Muscle layer of duodenum (tissue), 2 donors: Measurements from ENCODE around the gene SYCE3.
A peak's percentile ranks its signal among the peaks of the same experiment; 100 is the strongest.

Source experiments
- H3K27ac ChIP-seq: one replicate; pipeline ENCODE4 v1.7.0; 2013; ENCODE audit warnings: mild to moderate bottlenecking, low read length
- H3K27me3 ChIP-seq: one replicate; pipeline ENCODE4 v1.7.0; 2013; ENCODE audit warnings: low read depth, mild to moderate bottlenecking, control low read depth, low read length
- H3K36me3 ChIP-seq, 2 donors: one replicate each; pipeline ENCODE4 v1.7.0; 2013; ENCODE audit warnings: low read length in 2 of 2, control low read depth in 1 of 2, mild to moderate bottlenecking in 1 of 2; ENCODE audit not compliant: insufficient read depth in 2 of 2, control insufficient read depth in 1 of 2
- H3K4me1 ChIP-seq, 2 donors: one replicate each; pipeline ENCODE4 v1.7.0; 2013; ENCODE audit warnings: low read length in 2 of 2, mild to moderate bottlenecking in 2 of 2, control low read depth in 1 of 2, moderate library complexity in 1 of 2; ENCODE audit not compliant: insufficient read depth in 2 of 2, control insufficient read depth in 1 of 2
- H3K4me3 ChIP-seq, 2 donors: one replicate each; pipeline ENCODE4 v1.7.0; 2013; ENCODE audit warnings: low read length in 2 of 2, low read depth in 1 of 2, mild to moderate bottlenecking in 1 of 2
- H3K9me3 ChIP-seq, 2 donors: one replicate each; pipeline ENCODE4 v1.7.0; 2013; ENCODE audit warnings: low read length in 2 of 2, control low read depth in 1 of 2, mild to moderate bottlenecking in 1 of 2; ENCODE audit not compliant: control insufficient read depth in 1 of 2
- donor health status: healthy.

The SYCE3 gene

DNA sequence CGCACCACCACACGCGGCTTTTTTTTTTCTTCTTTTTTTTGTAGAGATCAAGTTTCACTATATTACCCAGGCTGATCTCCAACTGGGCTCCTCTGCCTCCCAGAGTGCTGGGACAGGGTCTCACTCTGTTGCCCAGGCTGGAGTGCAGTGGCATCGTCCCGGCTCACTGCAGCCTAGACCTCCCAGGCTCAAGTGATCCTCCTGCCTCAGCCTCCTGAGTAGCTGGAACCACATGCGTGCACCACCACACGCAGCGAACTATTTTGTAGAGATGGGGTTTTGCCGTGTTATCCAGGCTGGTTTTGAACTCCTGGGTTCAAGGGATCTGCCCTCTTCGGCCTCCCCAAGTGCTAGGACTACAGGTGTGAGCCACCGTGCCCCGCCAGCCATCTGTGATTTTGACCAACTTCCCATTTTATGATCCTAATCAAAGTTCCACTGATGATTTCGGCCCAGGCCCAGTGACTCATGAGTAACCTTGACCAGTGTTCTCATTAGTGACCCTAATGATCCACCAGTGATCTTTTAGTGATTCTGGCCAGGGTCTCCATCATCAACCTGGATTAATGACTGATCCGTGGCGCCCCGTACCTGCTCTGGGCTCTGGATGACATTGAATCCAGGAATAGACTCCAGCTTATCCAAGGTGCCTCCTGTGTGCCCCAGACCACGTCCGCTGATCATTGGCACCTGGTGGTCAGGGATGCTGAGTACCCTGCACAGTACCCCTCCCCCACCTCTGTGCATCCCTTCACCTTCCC lies 34.6 kb downstream of the SYCE3 start:
- Histone ChIP-seq H3K9me3 (no peaks in the 10 kb centered on the region), H3K36me3 (peaks cover 3 to 7% of the 10 kb centered on the region in 2 donors), H3K4me3 (peak overlapping the region; percentile 11 to 42), H3K27me3 (no peaks in the 10 kb centered on the region), H3K27ac (peak overlapping the region; percentile 45), H3K4me1 (peaks cover 10 to 62% of the 10 kb centered on the region in 2 donors)

DNA sequence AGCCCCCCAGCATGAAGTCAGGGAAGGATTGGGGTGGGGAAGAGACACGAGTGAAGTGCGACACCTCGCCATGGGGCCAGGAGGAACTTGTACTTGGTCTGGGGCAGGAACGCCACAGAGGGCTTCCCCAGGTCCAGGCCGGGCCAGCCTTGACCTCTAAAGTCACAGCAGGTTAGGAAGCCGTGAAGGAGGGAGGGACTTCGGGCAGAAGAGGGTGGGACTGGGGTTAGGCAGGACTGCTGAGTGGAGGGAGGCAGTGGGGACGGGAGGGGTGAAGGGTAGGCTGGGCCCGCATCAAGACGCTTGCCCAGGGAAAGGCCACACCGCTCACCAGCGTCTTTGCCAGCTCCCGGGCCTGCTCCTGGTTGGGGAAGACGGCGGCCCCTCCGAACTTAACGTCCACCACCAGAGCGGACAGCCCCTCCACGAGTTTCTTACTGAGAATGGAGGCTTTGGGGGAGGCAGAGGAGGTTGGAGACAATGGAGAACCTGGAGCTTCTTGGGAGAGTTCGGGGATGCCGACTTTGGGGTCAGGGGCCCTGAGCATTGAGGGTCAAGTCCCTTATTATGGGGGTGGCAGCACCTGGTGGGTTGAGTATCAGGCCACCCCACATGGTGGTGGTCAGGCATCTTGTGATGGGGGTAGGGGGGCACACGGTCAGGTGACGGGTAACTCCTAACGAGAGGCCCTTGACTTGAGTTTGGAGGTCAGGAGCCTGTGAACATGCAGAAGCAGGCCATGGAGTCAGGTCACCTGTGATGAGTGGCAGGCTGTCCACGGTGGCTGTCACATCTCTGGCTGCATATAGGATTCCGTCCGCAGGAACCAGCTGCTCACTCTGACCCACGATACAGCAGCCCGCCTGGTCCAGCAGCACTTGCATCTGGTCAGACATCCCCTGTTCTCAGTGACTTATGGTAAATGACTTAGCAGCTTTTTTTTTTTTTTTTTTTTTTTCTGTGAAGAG lies 35.6 kb downstream of the SYCE3 start:
- Histone ChIP-seq H3K36me3 (peaks cover 7 to 17% of the 10 kb centered on the region in 2 donors), H3K9me3 (no peaks in the 10 kb centered on the region), H3K27ac (peak overlapping the region; percentile 63), H3K4me1 (peaks cover 10 to 56% of the 10 kb centered on the region in 2 donors), H3K27me3 (no peaks in the 10 kb centered on the region), H3K4me3 (peak overlapping the region; percentile 52 to 82)

DNA sequence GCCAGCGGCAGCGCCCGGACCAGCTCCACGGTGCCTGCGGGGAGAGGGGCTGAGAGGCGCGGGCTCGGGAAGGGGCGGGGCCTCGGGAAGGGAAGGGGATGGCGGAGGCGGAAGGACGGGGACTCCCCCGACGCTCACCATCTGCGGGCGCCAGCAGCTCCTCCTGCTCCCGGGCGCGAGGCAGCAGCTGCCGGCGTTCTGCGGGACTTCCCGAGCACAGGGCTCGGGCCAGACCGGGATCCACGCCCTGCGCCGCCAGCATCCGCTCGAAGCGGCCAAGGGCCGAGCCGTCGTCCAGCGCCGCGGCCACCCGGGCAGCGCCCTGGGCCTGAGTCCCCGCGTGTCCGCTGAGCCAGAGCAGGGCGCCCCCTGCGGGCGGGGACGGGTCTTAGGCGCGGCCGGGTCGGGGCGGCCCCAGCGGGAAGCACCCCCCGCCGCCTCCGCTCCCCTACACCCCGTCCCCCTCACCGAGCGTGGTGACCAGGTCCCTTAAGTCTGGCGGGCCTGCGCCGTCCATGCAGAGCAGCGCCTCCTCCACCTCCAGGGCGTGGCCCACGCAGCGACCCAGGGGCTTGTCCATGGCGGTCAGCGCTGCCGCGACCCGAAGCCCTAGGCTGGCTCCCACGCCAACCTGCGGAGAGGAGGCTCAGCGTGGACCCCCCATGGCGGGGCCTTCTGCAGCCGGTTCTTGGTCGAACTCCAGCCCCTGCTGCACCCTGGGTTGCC lies 36.4 kb downstream of the SYCE3 start:
- H3K4me1 ChIP-seq: peaks cover 10 to 48% of the 10 kb centered on the region in 2 donors

DNA sequence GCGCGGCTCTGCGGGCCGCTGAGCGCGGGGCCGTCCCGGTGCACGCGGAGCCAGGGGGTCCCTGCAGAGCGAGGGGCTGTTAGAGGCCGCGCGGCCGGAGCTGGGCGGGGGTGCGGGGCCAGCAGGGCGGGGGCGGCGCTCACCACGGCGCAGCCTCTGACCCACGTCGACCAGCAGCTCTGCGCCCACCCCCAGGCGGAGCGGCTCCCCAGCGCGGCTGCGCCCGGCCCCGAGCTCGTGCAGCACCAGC lies 36.9 kb downstream of the SYCE3 start:
- H3K36me3 ChIP-seq: peaks cover 11 to 30% of the 10 kb centered on the region in 2 donors
- no peaks in the 10 kb centered on the region for H3K27me3 ChIP-seq
- no peaks in the 10 kb centered on the region for H3K9me3 ChIP-seq
- peaks cover 10 to 43% of the 10 kb centered on the region in 2 donors for H3K4me1 ChIP-seq
- no peak overlapping the region for H3K27ac ChIP-seq
- peak overlapping the region; percentile 52 to 82 for H3K4me3 ChIP-seq

More for the DNA sequence above, 36.4 kb downstream of the SYCE3 start:
- no peaks in the 10 kb centered on the region for H3K27me3 ChIP-seq
- peak overlapping the region; percentile 63 for H3K27ac ChIP-seq
- H3K4me3 ChIP-seq: peak overlapping the region; percentile 52 to 82
- H3K36me3 ChIP-seq: peaks cover 11 to 26% of the 10 kb centered on the region in 2 donors
- no peaks in the 10 kb centered on the region for H3K9me3 ChIP-seq

DNA sequence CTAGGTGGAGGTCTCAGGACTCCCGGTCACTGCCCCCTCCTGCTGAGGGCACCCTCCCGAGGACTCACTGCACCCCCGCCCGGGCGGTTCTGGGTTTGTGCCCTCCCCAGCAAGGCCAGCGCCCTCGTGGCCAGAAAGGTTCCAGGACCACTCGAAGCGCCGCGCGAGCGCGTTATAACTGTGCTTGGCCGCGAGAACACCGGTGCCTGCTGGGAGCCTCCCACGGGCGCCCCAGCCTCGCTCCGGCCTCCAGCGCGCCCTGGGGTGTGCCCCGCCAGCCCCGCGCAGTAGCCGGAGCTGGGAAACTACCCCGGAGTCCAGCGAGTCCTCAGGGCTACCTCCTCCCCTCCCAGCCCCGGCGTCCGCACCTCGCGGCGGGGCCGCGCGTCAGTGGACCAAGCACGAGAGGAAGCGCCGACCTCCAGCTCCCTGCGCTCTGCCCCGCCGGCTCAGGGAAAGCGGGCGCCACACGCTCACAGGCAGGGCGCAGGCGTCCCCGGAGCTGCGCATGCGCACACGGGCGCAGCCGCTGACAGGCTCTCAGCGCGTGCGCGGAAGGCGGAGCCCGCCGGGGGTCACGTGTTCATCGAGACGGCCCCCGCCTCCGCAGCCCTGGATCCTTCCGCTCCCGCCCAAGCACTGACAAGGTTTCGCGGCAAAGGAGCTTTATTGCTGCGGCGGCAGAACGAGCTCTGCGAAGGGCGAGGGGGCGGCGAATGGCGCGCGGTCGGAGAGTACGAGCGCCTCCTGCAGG lies 37.4 kb downstream of the SYCE3 start, which contains the start of gene SCO2:
TSS of gene SCO2 (minus strand) at position 495 of the 754 bp plus-strand sequence. CDS start 1,187 bp downstream, outside the sequence.
- Histone ChIP-seq H3K9me3 (no peaks in the 10 kb centered on the region), H3K36me3 (peaks cover 11 to 30% of the 10 kb centered on the region in 2 donors), H3K27me3 (no peaks in the 10 kb centered on the region), H3K4me1 (peaks cover 10 to 38% of the 10 kb centered on the region in 2 donors), H3K27ac (peak within 1 kb of the TSS; percentile 63), H3K4me3 (peak within 1 kb of the TSS; percentile 67 to 82)

DNA sequence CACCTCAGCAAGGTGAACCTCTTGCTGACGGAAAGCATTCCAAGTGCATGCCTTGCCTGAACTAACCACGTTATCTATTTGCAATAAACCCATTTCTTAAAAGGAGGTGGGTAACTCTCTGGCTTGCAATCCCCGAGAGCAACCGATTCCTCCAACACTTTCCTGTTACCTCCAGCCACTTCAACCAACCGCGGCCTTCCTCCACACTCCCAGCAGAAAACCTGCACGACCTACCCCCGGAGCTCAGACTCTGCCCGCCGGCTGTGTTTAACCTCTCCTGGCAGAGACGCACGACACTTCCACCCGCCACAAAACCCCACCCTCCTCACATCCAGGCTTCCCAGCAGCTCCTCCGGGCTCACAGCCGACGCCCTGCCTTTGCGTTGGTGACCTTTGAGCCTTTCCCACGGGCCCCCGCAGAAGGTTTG lies 38.0 kb downstream of the SYCE3 start:
- Histone ChIP-seq H3K4me3 (peak overlapping the region; percentile 67 to 82), H3K27ac (peak overlapping the region; percentile 60), H3K36me3 (peaks cover 11 to 27% of the 10 kb centered on the region in 2 donors), H3K9me3 (no peaks in the 10 kb centered on the region), H3K4me1 (peaks cover 10 to 34% of the 10 kb centered on the region in 2 donors), H3K27me3 (no peaks in the 10 kb centered on the region)

DNA sequence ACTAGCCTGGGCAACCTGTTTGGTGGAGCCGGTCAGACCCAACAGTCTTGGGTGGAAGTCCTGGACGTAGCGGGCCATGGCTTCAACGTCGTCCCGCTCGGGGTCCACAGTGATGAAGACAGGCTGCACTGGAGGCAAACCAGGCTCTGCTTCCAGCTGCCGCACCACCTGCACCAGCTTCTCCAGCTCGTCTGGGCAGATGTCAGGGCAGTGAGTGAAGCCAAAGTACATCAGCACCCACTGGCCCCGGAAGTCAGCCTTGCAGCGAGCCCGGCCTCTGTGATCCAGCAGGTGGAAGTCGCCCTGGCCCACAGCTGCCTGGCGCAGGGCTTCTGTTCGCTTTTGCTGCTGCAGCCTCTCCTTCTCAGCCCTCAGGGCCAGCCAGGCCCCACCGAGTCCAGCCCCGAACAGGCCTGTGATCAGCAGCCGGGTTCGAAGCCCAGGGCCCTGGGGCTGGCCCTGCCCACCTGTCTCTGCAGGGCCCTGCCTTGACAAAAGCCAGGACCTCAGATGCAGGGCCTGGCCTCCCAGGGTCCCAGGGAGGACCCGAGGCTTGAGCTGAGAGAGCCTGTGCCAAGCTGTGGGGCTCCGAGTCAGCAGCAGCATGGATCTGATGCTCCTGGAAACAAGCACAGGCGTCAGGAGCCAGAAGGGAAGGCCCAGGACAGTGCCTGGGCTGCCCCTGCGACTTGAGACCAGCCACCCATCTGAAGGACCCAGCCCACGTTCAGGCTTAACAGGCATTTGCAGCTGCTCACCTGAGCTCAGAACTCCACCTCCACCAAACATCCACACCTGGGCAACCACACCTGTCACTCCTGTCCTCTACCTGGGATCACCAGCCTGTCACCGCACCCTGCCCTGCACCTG lies 38.7 kb downstream of the SYCE3 start:
- H3K27ac ChIP-seq: peak overlapping the region; percentile 60
- H3K4me1 ChIP-seq: peaks cover 10 to 31% of the 10 kb centered on the region in 2 donors
- H3K4me3 ChIP-seq: peak overlapping the region; percentile 67 to 82
- H3K36me3 ChIP-seq: peaks cover 16 to 32% of the 10 kb centered on the region in 2 donors
- H3K9me3 ChIP-seq: no peaks in the 10 kb centered on the region
- no peaks in the 10 kb centered on the region for H3K27me3 ChIP-seq

GRCh38 chr22:50523458-50523805 lies 39.3 kb downstream of the SYCE3 start:
- H3K9me3 ChIP-seq: no peaks in the 10 kb centered on the region
- H3K36me3 ChIP-seq: peaks cover 16 to 38% of the 10 kb centered on the region in 2 donors
- peaks cover 9 to 31% of the 10 kb centered on the region in 2 donors for H3K4me1 ChIP-seq
- H3K27ac ChIP-seq: no peak overlapping the region
- no peak overlapping the region for H3K4me3 ChIP-seq
- H3K27me3 ChIP-seq: no peaks in the 10 kb centered on the region

DNA sequence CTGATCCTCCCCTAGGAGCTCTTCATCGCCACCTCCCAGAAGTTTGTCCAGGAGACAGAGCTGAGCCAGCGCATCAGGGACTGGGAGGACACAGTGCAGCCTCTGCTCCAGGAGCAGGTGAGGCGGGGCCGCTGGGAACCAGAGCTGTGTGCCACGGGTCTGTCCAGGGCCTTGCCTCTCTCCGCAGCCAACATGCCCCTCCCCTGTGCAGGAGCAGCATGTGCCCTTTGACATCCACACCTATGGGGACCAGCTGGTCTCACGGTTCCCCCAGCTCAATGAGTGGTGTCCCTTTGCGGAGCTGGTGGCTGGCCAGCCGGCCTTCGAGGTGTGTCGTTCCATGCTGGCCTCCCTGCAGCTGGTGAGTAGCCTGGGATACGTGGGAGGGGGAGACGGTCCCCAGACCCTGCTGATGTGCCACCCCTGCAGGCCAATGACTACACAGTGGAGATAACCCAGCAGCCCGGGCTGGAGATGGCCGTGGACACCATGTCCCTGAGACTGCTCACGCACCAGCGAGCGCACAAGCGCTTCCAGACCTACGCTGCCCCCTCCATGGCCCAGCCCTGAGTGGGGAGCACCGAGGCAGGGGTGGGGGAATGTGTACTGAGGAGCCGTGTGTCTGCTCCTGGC lies 39.8 kb downstream of the SYCE3 start:
- H3K27ac ChIP-seq: no peak overlapping the region
- H3K36me3 ChIP-seq: peaks cover 13 to 44% of the 10 kb centered on the region in 2 donors
- H3K4me1 ChIP-seq: peaks cover 6 to 31% of the 10 kb centered on the region in 2 donors
- H3K9me3 ChIP-seq: no peaks in the 10 kb centered on the region
- H3K27me3 ChIP-seq: no peaks in the 10 kb centered on the region
- H3K4me3 ChIP-seq: no peak overlapping the region
